Measurements from ENCODE around the gene RASAL2.

DNA sequence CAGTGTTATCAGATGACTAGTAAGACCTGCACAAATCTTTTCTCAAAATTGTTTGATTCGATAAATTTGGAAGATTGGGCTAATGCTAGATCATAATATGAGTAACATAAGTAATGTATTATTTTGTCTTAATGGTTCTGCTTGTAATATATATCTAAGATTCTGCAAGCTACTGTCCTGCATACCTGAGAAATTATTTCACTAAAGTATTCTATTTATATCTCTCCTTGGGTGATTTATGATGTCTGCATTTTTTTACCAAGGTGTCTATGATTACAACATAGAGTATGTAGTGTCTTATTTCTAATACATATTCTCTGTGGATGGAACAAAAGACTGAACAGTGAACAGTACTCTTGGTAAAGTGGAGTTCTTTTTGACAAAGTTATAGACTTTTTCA lies 236.2 kb downstream of the RASAL2 start:
- TF ChIP-seq, protein P1, sequence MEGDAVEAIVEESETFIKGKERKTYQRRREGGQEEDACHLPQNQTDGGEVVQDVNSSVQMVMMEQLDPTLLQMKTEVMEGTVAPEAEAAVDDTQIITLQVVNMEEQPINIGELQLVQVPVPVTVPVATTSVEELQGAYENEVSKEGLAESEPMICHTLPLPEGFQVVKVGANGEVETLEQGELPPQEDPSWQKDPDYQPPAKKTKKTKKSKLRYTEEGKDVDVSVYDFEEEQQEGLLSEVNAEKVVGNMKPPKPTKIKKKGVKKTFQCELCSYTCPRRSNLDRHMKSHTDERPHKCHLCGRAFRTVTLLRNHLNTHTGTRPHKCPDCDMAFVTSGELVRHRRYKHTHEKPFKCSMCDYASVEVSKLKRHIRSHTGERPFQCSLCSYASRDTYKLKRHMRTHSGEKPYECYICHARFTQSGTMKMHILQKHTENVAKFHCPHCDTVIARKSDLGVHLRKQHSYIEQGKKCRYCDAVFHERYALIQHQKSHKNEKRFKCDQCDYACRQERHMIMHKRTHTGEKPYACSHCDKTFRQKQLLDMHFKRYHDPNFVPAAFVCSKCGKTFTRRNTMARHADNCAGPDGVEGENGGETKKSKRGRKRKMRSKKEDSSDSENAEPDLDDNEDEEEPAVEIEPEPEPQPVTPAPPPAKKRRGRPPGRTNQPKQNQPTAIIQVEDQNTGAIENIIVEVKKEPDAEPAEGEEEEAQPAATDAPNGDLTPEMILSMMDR (IDR thresholded peaks at IDR 0.05): no peak
- no peak for TF ChIP-seq POLR2A (IDR thresholded peaks at IDR 0.05)

Measured in thyroid gland (tissue), 4 donors.